Ovary (tissue), 3 donors: ENCODE data around the gene GLI1.

Experiments
- POLR2A ChIP-seq: fragments of 450-650 bp; IDR thresholded peaks from one replicate; pipeline ENCODE4 v1.6.1; 2017; ENCODE audit warnings: antibody characterized with exemption, mild to moderate bottlenecking, moderate library complexity
- TF ChIP-seq, protein P1 (sequence below), 3 donors: fragments of 450-650 bp in 2 of 3; fragments of 200-600 bp in 1 of 3; IDR thresholded peaks; one replicate each; pipeline versions ENCODE4 v1.5.1 to v1.8.0; 2016 to 2022; ENCODE audit warnings: antibody characterized with exemption in 3 of 3, mild to moderate bottlenecking in 1 of 3
- donor health status: DM: no; HTN: no; CAD: no.

DNA sequence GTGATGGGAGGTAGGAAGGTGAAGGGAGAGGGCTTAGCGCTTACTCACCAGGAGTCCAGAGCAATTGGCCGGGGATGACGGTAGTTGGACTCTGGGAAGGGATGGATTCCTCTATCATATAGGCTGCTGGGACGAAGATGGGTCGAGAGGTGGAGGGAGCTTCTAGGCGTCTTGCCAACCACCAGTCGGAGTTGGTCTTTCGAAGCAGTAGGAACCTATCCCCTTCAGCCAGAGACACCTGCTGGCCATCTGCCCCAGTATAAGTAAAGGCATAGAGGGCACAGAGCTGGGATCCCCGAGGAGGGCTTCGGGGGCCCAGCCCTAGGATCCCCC, 19.4 kb downstream of the GLI1 start:
- TF ChIP-seq, protein P1, sequence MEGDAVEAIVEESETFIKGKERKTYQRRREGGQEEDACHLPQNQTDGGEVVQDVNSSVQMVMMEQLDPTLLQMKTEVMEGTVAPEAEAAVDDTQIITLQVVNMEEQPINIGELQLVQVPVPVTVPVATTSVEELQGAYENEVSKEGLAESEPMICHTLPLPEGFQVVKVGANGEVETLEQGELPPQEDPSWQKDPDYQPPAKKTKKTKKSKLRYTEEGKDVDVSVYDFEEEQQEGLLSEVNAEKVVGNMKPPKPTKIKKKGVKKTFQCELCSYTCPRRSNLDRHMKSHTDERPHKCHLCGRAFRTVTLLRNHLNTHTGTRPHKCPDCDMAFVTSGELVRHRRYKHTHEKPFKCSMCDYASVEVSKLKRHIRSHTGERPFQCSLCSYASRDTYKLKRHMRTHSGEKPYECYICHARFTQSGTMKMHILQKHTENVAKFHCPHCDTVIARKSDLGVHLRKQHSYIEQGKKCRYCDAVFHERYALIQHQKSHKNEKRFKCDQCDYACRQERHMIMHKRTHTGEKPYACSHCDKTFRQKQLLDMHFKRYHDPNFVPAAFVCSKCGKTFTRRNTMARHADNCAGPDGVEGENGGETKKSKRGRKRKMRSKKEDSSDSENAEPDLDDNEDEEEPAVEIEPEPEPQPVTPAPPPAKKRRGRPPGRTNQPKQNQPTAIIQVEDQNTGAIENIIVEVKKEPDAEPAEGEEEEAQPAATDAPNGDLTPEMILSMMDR (IDR thresholded peaks at IDR 0.05), result no peak
- no peak for TF ChIP-seq POLR2A
